Neural progenitor cell (in vitro differentiated cells): ENCODE measurements around the gene CERK.

Experiments
- EZH2 ChIP-seq: fragments of 200-600 bp; sonication (generic); IDR thresholded peaks from 2 replicates; pipeline ENCODE4 v1.6.1; 2017; ENCODE audit warnings: antibody characterized with exemption, mild to moderate bottlenecking, moderate library complexity
- EZH2phosphoT487 ChIP-seq: fragments of 200-600 bp; sonication (generic); IDR thresholded peaks from 2 replicates; pipeline ENCODE4 v1.6.1; 2017; ENCODE audit warnings: antibody characterized with exemption
- TF ChIP-seq, protein P1 (sequence below): fragments of 200-600 bp; sonication (generic); IDR thresholded peaks from 2 replicates; pipeline ENCODE4 v1.5.1; 2017; ENCODE audit warnings: antibody characterized with exemption, mild to moderate bottlenecking

DNA sequence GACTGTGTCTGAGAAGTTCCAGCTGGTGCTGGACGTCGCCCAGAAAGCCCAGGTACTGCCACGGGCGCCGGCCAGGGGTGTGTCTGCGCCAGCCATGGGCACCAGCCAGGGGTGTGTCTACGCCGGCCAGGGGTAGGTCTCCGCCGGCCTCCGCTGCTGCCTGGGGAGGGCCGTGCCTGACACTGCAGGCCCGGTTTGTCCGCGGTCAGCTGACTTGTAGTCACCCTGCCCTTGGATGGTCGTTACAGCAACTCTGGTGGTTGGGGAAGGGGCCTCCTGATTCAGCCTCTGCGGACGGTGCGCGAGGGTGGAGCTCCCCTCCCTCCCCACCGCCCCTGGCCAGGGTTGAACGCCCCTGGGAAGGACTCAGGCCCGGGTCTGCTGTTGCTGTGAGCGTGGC lies 69.9 kb downstream of the CERK start:
- TF ChIP-seq, protein P1, sequence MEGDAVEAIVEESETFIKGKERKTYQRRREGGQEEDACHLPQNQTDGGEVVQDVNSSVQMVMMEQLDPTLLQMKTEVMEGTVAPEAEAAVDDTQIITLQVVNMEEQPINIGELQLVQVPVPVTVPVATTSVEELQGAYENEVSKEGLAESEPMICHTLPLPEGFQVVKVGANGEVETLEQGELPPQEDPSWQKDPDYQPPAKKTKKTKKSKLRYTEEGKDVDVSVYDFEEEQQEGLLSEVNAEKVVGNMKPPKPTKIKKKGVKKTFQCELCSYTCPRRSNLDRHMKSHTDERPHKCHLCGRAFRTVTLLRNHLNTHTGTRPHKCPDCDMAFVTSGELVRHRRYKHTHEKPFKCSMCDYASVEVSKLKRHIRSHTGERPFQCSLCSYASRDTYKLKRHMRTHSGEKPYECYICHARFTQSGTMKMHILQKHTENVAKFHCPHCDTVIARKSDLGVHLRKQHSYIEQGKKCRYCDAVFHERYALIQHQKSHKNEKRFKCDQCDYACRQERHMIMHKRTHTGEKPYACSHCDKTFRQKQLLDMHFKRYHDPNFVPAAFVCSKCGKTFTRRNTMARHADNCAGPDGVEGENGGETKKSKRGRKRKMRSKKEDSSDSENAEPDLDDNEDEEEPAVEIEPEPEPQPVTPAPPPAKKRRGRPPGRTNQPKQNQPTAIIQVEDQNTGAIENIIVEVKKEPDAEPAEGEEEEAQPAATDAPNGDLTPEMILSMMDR = no peak
- TF ChIP-seq EZH2phosphoT487 (no peak), EZH2 (no peak)
